Esophagus squamous epithelium (tissue), 5 donors: Measurements from ENCODE around the gene DDX23. TPM values are rescaled to one million over a fixed set of nuclear protein-coding genes. Genes with fewer than 3 reads are reported as not detected.
A peak's percentile ranks its signal among the peaks of the same experiment; 100 is the strongest.

Source experiments
- DNase-seq: peaks from one replicate; lab custom pipeline; 2025; lab: John Stamatoyannopoulos, UW
- H3K27ac ChIP-seq, 4 donors: fragments of 200-600 bp; sonication (generic); one replicate each; pipeline ENCODE4 v1.5.1; 2016 to 2019; ENCODE audit warnings: mild to moderate bottlenecking in 1 of 4
- H3K27me3 ChIP-seq, 4 donors: fragments of 200-600 bp; sonication (generic); 1 replicate in 3 of 4; 2 replicates in 1 of 4; pipeline versions ENCODE4 v1.5.1 to v1.6.0; 2017 to 2021; ENCODE audit warnings: antibody characterized with exemption in 1 of 4
- H3K36me3 ChIP-seq, 3 donors: fragments of 200-600 bp; sonication (generic); one replicate each; pipeline ENCODE4 v1.5.1; 2016 to 2019
- H3K4me1 ChIP-seq, 3 donors: fragments of 200-600 bp; sonication (generic); one replicate each; pipeline ENCODE4 v1.5.1; 2017 to 2019
- H3K4me3 ChIP-seq, 4 donors: fragments of 200-600 bp; sonication (generic); 1 replicate in 3 of 4; 2 replicates in 1 of 4; pipeline ENCODE4 v1.5.1; 2016 to 2019; ENCODE audit warnings: mild to moderate bottlenecking in 2 of 4, moderate library complexity in 1 of 4
- H3K9me3 ChIP-seq, 3 donors: fragments of 200-600 bp; sonication (generic); one replicate each; pipeline ENCODE4 v1.5.1; 2016 to 2019
- CTCF ChIP-seq, 6 experiments: fragments of 450-650 bp in 4 of 6; fragments of 200-600 bp in 2 of 6; sonication (generic) in 2 of 6; IDR thresholded peaks; one replicate each; pipeline ENCODE4 v1.5.1; 2016 to 2019; ENCODE audit warnings: antibody characterized with exemption in 6 of 6, mild to moderate bottlenecking in 4 of 6, moderate library complexity in 4 of 6
- POLR2A ChIP-seq, 4 donors: fragments of 450-650 bp; IDR thresholded peaks; one replicate each; pipeline ENCODE4 v1.6.1; 2017; ENCODE audit warnings: antibody characterized with exemption in 4 of 4, mild to moderate bottlenecking in 4 of 4, moderate library complexity in 3 of 4
- WGBS, 2 donors: methylation state at CpG; one replicate each; pipeline ENCODE4 v1.1.5; 2018; 5-methylcytosine and 5-hydroxymethylcytosine counted together
- intact Hi-C: fragments of 100-400 bp; cut with DNase I; formaldehyde crosslinking; loops from one replicate; pipeline ENCODE4 v1.15.0; 2022
- total RNA-seq, 4 donors: library from RNA; depleted of rRNA; stranded (reverse); fragments of >200 nt; gene quantifications; one replicate each; pipeline ENCODE4 v1.1.0, GENCODE V29; 2016
- donor health status: DM: yes; HTN: yes; CAD: no.

The DDX23 gene
- total RNA-seq, 4 donors from 2014 or later, result 46.0 to 71.5 (median 56.7) TPM

GRCh38 chr12:48813465-48814261 lies 38.3 kb downstream of the DDX23 start:
- intact Hi-C loops, result no loop called here
- Histone ChIP-seq H3K9me3 (no peaks in the 10 kb centered on the region), H3K4me3 (peak overlapping the region; percentile 86 to 95 (median 90)), H3K4me1 (peaks cover 25 to 74% (median 32%) of the 10 kb centered on the region in 3 donors), H3K27ac (peak overlapping the region; percentile 91 to 95 (median 93)), H3K27me3 (no peaks in the 10 kb centered on the region), H3K36me3 (no peaks in the 10 kb centered on the region)
- no peak for DNase-seq
- TF ChIP-seq CTCF (IDR thresholded peaks at IDR 0.05) (no peak), POLR2A (IDR thresholded peaks at IDR 0.05) (no peak)
- WGBS, 2 donors, result 28 to 32% methylated on average over 13 to 16 of the region's 18 CpGs

- Histone ChIP-seq H3K36me3 (no peaks in the 10 kb centered on the region), H3K27me3 (no peaks in the 10 kb centered on the region), H3K9me3 (no peaks in the 10 kb centered on the region), H3K27ac (peak overlapping the region in 1 of 4 donors; percentile 51), H3K4me1 (peaks cover 17 to 61% (median 25%) of the 10 kb centered on the region in 3 donors), H3K4me3 (no peak overlapping the region)
- intact Hi-C loops, result no loop called here
- TF ChIP-seq POLR2A (IDR thresholded peaks at IDR 0.05) (no peak), CTCF (IDR thresholded peaks at IDR 0.05) (no peak)
- 20 to 35% methylated on average over 2 of the region's 2 CpGs for WGBS, 2 donors
- DNase-seq, result no peak
Observed at GRCh38 chr12:48812389-48812788, 39.6 kb downstream of the DDX23 start.

GRCh38 chr12:48811437-48812090 lies 40.4 kb downstream of the DDX23 start:
- TF ChIP-seq POLR2A (IDR thresholded peaks at IDR 0.05) (no peak), CTCF (IDR thresholded peaks at IDR 0.05) (no peak)
- Histone ChIP-seq H3K4me1 (peaks cover 14 to 53% (median 18%) of the 10 kb centered on the region in 3 donors), H3K27ac (peak overlapping the region in 2 of 4 donors; percentile 51 to 65), H3K36me3 (no peaks in the 10 kb centered on the region), H3K27me3 (no peaks in the 10 kb centered on the region), H3K9me3 (no peaks in the 10 kb centered on the region), H3K4me3 (no peak overlapping the region)
- intact Hi-C loops, result no loop called here
- 44 to 84% methylated on average over 3 to 4 of the region's 5 CpGs for WGBS, 2 donors
- DNase-seq, result no peak

GRCh38 chr12:48810903-48811431 lies 41.0 kb downstream of the DDX23 start:
- WGBS, 2 donors, result 32 to 67% methylated on average over 3 to 5 of the region's 5 CpGs
- no peaks in the 10 kb centered on the region for H3K27me3 ChIP-seq
- TF ChIP-seq CTCF (IDR thresholded peaks at IDR 0.05) (no peak), POLR2A (IDR thresholded peaks at IDR 0.05) (no peak)
- no peaks in the 10 kb centered on the region for H3K9me3 ChIP-seq
- H3K36me3 ChIP-seq, result no peaks in the 10 kb centered on the region
- DNase-seq, result no peak
- H3K27ac ChIP-seq, result peak overlapping the region in 2 of 4 donors; percentile 51 to 65
- peaks cover 10 to 47% (median 12%) of the 10 kb centered on the region in 3 donors for H3K4me1 ChIP-seq
- no peak overlapping the region for H3K4me3 ChIP-seq
- intact Hi-C loops, result no loop called here

GRCh38 chr12:48807981-48808380 lies 44.0 kb downstream of the DDX23 start:
- peaks cover 0 to 23% (median 7%) of the 10 kb centered on the region in 3 donors for H3K4me1 ChIP-seq
- intact Hi-C loops, result no loop called here
- TF ChIP-seq CTCF (IDR thresholded peaks at IDR 0.05) (no peak), POLR2A (IDR thresholded peaks at IDR 0.05) (no peak)
- H3K4me3 ChIP-seq, result no peak overlapping the region
- 90 to 92% methylated on average over 3 of the region's 3 CpGs for WGBS, 2 donors
- H3K36me3 ChIP-seq, result no peaks in the 10 kb centered on the region
- H3K27ac ChIP-seq, result no peak overlapping the region
- no peaks in the 10 kb centered on the region for H3K9me3 ChIP-seq
- no peak for DNase-seq
- H3K27me3 ChIP-seq, result no peaks in the 10 kb centered on the region
